ENCODE data around the gene CEACAM16.

Gene CEACAM16

DNA sequence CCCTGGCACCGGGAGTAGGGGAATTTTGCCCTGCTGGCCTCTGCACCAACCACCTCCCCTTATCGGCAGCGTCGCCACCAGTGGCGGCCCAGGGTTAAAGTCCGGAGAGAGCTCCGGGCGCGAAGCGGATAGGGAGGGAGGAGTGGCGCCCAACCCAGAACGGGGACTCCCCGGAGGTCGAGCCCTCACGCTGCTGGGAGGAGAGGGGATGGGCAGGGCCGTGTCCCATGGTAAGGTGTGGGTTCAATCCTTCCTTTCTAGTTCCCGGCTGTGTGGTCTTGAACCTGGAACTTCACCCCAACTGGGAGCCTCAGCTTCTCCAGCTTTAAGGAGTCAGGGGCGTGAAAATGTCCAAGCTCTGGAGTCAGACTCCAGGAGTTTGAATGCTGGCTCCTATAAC, 26.3 kb downstream of the CEACAM16 start:
- no peak for DNase-seq (ENCODE audit: low read depth)

- no peak for DNase-seq (ENCODE audit: low read depth)
Measured at GRCh38 chr19:44725684-44726083, 26.7 kb downstream of the CEACAM16 start.

GRCh38 chr19:44726465-44726864, 27.5 kb downstream of the CEACAM16 start:
- no peak for DNase-seq (ENCODE audit: low read depth)

- DNase-seq (ENCODE audit: low read depth) = no peak
Measured at GRCh38 chr19:44728178-44728577, 29.2 kb downstream of the CEACAM16 start.

DNA sequence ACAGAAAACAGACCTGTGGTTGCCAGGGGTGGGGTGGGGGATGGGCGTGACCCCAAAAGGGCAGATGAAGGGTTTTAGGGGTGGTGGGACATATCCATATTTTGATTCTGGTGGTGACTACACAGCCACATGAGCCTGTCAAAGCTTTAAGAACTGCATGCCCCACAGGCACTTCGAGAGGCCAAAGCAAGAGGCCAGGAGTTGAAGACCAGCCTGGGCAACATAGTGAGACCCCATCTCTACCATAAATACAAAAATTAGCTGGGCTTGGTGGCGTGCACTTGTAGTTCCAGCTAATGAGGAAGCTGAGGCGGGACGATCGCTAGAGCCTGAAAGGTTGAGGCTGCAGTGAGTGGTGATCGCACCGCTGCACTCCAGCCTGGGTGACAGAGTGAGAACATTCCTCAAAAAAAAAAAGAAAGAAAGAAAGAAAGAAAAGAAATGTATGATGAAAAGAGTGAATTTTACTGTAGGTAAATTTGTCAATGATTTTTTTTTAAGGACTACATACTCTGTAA, 30.6 kb downstream of the CEACAM16 start:
- DNase-seq (ENCODE audit: low read depth) = no peak

DNA sequence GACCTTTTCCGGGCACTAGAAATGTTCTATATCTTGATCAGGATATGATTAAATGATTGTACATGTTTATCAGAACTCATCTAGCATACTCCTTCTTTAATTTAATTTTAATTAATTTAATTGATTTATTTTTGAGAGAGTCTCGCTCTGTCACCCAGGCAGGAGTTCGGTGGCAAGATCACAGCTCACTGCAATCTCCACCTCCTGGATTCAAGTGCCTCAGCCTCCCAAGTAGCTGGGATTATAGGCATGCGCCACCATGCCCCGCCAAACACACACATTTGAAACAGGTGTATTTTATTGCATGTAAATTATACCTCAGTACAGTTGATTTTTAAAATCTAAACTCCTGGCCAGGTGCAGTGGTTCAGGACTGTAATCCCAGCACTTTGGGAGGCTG, 32.1 kb downstream of the CEACAM16 start:
- no peak for DNase-seq (ENCODE audit: low read depth)

DNA sequence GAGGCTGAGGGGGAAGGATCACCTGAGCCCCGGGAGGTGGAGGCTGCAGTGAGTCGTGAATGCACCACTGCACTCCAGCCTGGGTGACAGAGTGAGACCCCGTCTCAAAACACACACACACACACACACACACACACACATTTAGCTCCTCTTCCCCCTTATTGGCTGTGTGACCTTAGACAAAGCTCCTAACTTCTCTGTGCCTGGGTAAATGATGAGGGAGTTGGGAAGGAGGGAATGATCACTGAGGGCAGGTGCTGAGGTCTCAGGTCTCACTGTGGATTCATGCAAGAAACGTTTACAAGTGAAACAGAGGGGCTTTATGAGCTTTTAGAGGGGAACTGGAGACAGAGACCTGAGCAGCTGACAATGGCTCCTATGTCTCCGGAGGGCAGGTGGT, 32.7 kb downstream of the CEACAM16 start:
- no peak for DNase-seq (ENCODE audit: low read depth)

GRCh38 chr19:44732235-44733014, 33.5 kb downstream of the CEACAM16 start:
- no peak for DNase-seq (ENCODE audit: low read depth)

DNA sequence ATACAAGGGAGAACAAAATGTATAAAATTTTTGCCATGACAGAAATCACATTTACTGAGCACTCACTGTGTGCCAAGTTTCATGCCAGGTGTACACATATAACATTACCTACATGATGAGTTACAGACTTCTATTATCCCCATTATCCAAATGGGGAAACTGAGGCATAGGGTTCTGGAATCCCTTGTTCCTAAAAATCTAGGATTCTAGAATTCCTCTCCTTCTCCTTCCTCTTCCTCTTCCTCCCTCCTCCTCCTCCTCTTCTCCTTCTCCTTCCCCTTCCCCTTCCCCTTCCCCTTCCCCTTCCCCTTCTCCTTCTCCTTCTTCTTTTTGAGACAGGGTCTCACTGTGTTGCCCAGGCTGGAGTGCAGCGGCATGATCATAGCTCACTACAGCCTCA, 35.4 kb downstream of the CEACAM16 start:
- no peak for DNase-seq (ENCODE audit: low read depth)

- no peak for DNase-seq (ENCODE audit: low read depth)
Measured at GRCh38 chr19:44735011-44735410, 36.1 kb downstream of the CEACAM16 start.

DNA sequence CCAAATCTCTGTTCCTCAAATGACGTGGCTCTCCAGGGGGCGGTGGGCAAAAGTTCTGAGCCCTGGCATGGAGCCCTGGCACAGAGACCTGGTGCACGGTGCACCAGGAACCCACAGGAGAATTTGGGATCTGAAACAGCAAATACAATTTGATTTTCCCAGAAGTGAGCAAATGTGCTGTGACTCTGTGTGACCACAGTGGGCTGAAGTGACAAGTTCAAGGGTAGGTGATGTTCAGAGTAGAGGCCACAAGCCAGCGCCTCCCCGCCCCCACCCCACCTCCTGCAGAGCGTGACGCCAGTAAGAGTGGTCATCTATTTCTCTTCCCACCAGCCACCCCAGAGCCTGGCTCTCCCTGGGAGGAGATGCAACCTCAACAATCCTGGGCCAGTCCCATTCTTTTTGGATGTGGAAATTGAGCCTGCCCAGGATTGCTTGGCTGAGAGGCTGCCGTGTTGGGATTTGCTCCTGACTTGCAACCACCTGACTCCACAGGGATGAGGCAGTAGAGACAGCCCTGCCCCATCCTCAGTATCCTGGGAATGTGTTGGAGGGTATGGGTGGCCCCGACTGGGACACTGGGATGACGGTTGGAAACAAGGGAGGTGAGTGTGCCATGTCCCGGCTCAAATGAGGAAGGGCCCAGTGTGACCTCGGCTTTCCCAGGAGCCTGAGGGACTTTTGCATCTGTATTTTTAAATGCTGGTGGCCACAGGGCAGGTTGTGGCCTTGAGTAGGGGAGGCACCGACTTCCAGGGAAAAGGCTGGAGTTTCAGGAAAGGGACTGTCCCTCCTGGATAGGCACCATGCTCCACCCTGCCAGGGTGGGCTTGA, 38.5 kb downstream of the CEACAM16 start:
- DNase-seq (ENCODE audit: low read depth) = no peak

- DNase-seq (ENCODE audit: low read depth) = no peak
Measured at GRCh38 chr19:44738136-44738535, 39.2 kb downstream of the CEACAM16 start.

DNA sequence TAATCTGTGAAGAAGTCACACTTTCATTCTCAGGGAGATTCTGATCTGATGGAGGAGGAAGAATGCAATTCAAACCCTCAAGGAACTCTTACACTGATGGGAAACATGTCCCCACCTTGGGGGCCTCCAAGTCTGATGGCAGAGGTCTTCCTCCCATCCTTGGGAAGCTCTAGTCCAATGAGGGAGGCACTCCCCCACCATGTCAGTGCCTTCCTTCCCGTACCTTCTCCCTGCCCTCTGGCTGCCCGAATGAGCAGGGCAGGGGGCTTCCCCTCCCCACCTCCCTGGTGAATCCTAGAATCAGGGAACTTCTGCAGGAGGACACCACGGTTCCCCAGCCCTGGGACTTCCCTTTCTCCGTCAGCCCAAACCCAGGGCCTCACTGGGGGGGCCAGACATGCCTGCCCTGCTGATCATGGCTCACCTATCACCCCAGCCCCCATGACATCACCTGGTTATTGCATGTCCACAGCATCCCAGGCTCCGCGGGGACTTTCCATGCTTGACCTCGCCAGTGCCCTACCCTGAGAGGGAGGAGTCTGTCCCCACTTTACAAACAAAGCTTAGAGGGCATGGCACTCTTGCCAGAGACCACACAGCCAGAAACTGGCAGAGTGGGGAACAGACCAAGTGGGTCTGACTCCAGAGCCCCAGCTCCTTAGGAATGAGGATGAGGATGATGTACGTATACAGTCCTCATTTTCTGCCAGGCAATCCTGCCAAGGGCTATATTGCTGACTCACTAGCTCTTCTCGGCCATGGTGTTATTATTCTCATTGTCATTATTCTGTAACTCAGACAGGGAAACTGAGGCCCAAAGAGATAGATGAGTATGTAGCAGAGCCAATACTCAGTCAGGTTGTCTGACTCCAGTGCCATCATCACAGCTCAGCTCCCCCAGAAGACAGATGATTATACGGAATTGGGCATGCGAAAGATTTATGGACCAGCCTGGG, 39.9 kb downstream of the CEACAM16 start:
- DNase-seq (ENCODE audit: low read depth) = no peak

GRCh38 chr19:44740351-44740824, 41.4 kb downstream of the CEACAM16 start:
- DNase-seq (ENCODE audit: low read depth) = no peak

DNA sequence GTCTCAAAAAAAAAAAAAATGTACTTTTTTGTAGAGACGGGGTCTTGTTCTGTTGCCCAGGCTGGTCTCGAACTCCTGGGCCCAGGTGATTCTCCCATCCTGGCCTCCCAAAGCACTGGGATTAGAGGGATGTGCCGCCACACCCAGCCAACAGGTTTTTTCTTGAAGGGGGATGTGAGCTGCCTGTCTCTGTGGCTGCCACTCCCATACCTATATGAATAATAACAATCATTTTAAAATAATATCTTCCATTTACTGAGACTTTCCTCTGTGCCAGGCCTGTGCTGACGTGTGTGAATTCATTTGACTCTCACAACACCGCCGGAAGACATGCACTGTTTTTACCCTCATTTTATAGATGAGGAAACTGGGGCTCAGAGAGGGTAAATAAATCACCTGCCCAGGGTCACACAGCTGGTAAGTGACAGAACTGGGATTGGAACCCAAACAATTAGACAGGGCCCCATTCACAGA, 42.3 kb downstream of the CEACAM16 start:
- no peak for DNase-seq (ENCODE audit: low read depth)

DNA sequence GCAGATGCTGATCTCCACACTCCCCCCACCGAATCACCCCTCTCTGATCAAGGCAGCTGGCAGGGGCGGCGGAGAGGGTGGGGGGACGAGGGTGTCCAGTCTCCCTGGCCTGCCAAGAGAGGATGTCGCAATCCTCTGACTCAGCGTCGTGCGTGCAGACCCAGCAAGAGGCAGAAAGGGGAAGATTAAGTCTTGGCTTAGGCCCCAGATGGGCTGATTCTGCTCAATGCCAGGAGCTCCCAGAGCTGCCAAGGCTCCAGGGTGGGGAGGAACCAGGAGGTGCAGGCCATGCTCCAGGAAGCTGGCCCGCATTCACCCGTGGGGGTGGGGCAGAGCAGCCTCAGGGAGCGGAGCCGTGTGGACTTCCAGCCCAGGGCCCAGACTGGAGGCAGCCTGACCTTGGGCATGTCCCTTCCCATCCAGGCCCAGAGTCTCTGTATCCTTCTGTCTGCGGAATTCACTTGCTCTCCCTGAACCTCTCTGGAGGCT, 42.9 kb downstream of the CEACAM16 start:
- no peak for DNase-seq (ENCODE audit: low read depth)

DNA sequence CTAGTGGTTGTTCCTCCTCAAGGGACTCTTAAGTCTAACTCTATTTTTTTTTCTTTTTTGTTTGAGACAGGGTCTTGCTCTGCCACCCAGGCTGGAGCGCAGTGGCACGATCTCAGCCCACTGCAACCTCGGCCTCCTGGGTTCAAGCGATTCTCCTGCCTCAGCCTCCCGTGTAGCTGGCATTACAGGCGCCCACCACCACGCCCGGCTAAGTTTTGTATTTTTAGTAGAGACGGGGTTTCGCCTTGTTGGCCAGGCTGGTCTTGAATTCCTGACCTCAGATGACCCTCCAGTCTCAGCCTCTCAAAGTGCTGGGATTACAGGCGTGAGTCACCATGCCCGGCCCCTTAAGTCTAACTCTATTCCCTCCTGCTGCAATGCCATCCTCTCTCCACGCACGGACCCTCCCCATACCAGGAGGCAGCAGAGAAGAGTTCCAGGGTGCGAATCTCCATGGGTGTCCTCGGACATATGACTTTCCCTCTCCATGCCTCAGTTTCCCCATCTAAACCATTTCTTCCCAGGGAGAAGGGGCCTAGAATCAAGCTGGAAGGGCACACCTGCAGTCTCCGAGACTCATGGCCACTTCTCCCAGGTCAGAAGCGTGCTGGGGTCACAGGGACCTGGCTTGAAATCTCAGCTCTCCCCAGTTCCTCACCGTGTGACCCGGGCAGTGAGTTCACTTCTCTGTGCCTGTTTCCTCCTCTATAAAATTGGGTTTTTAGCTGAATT, 43.5 kb downstream of the CEACAM16 start:
- DNase-seq (ENCODE audit: low read depth) = no peak

DNA sequence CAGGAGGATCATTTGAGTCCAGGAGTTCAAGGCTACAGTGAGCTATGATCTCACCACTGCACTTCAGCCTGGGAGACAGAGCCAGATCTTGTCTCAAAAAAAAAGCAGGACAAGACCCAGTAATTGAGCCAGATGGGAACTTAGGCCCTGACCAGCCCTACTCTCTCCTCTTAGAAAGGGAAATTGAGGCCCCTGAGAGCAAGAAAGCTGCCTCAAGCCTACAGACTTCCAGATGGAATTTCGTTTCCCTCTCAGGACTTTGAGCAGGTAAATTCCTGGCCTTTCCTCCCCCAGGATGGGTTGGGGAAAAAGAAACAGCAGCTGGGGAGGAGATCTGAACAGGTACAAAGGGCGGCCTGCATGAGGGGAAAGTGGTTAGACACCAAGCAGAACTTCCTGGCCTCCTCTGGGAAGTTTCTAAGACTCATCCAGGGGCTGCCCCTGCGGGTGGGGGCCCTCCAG, 46.0 kb downstream of the CEACAM16 start:
- DNase-seq (ENCODE audit: low read depth) = no peak

DNA sequence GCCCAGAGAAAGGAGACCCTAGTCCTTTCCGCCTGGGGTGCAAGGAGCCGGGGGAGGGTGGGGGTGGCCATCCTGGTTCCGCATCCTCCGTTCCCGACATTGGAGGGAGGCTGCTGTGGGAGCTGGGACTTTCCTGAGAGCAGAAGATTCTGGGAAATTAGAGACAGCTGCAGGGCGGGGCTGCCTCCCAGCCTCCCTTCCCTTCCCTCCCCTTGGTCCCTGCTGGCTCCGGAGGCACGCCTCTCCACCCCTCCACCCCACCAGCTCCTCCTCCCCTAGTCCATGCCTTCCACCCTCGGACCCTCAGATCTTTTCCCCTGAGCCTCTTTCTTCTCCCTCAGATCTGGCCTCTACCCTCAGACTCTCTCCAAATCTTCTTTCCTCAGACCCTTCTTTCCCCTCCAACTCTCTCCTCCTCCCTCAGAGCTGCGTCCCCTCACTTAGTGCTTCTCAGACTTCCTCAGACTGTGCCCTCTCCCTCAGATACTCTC, 46.4 kb downstream of the CEACAM16 start:
- no peak for DNase-seq (ENCODE audit: low read depth)

DNA sequence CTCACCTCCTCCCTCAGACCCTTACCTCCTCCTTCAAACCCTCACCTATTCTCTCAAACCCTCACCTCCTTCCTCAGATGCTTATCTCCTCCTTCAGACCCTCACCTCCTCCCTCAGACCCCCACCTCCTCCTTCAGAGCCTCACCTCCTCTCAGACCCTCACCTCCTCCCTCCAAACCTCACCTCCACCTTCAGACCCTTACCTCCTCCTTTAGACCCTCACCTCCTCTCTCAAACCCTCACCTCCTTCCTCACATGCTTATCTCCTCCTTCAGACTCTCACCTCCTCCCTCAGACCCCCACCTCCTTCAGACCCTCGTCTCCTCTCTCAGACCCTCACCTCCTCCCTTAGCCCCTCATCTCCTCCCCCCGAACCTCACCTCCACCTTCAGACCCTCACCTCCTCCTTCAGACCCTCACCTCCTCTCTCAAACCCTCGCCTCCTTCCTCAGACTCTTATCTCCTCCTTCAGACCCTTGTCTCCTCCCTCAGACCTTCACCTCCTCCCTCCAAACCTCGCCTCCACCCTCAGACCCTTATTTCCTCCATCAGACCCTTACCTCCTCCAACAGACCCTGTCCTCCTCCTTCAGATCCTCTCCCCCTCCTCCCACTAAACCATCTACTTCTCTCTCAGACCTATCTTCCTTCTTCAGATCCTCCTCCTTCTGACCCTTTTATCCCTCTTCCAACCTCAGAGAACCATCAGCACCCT, 47.1 kb downstream of the CEACAM16 start:
- no peak for DNase-seq (ENCODE audit: low read depth)
